ENCODE results near the gene RGMA.

DNA sequence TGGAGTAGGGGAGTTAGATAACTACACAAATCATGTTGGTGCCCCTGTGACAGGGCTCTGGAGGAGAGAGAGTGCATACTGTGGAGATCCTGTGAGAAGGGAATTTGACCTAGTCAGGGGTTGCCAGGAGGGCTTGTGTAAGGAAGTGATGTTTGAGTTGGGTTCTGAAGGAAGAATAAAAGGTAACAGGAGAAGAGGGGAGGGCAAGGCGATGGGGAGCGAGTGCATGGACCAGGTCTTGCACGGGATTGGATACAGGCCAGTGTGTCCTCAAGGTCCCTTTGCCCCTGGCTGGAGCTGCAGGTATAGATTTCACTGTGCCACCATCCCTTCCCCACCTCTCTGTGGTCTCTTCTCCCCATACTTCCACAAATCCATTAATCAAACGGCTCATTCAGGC is 83.9 kb downstream of the RGMA start:
- TF ChIP-seq, protein P1, sequence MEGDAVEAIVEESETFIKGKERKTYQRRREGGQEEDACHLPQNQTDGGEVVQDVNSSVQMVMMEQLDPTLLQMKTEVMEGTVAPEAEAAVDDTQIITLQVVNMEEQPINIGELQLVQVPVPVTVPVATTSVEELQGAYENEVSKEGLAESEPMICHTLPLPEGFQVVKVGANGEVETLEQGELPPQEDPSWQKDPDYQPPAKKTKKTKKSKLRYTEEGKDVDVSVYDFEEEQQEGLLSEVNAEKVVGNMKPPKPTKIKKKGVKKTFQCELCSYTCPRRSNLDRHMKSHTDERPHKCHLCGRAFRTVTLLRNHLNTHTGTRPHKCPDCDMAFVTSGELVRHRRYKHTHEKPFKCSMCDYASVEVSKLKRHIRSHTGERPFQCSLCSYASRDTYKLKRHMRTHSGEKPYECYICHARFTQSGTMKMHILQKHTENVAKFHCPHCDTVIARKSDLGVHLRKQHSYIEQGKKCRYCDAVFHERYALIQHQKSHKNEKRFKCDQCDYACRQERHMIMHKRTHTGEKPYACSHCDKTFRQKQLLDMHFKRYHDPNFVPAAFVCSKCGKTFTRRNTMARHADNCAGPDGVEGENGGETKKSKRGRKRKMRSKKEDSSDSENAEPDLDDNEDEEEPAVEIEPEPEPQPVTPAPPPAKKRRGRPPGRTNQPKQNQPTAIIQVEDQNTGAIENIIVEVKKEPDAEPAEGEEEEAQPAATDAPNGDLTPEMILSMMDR (conservative IDR thresholded peaks at IDR 0.05; ENCODE audit: low read depth in 2 of 2), result no peak
- TF ChIP-seq, protein P2, sequence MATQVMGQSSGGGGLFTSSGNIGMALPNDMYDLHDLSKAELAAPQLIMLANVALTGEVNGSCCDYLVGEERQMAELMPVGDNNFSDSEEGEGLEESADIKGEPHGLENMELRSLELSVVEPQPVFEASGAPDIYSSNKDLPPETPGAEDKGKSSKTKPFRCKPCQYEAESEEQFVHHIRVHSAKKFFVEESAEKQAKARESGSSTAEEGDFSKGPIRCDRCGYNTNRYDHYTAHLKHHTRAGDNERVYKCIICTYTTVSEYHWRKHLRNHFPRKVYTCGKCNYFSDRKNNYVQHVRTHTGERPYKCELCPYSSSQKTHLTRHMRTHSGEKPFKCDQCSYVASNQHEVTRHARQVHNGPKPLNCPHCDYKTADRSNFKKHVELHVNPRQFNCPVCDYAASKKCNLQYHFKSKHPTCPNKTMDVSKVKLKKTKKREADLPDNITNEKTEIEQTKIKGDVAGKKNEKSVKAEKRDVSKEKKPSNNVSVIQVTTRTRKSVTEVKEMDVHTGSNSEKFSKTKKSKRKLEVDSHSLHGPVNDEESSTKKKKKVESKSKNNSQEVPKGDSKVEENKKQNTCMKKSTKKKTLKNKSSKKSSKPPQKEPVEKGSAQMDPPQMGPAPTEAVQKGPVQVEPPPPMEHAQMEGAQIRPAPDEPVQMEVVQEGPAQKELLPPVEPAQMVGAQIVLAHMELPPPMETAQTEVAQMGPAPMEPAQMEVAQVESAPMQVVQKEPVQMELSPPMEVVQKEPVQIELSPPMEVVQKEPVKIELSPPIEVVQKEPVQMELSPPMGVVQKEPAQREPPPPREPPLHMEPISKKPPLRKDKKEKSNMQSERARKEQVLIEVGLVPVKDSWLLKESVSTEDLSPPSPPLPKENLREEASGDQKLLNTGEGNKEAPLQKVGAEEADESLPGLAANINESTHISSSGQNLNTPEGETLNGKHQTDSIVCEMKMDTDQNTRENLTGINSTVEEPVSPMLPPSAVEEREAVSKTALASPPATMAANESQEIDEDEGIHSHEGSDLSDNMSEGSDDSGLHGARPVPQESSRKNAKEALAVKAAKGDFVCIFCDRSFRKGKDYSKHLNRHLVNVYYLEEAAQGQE (IDR thresholded peaks at IDR 0.05; ENCODE audit: unreplicated experiment), result no peak
- TF ChIP-seq CREB1 (CRISPR knock-in tag; IDR thresholded peaks at IDR 0.05; ENCODE audit: low read depth) (no peak), EZH2 (IDR thresholded peaks at IDR 0.05; ENCODE audit: low read depth, unreplicated experiment) (no peak), POLR2AphosphoS5 (IDR thresholded peaks at IDR 0.05; ENCODE audit: low read depth) (no peak), EZH2phosphoT487 (IDR thresholded peaks at IDR 0.05; ENCODE audit: unreplicated experiment) (no peak), JUNB (IDR thresholded peaks at IDR 0.05; ENCODE audit: unreplicated experiment) (no peak), NANOG (IDR thresholded peaks at IDR 0.05; ENCODE audit: borderline replicate concordance) (no peak)
- TF ChIP-seq, protein P3, sequence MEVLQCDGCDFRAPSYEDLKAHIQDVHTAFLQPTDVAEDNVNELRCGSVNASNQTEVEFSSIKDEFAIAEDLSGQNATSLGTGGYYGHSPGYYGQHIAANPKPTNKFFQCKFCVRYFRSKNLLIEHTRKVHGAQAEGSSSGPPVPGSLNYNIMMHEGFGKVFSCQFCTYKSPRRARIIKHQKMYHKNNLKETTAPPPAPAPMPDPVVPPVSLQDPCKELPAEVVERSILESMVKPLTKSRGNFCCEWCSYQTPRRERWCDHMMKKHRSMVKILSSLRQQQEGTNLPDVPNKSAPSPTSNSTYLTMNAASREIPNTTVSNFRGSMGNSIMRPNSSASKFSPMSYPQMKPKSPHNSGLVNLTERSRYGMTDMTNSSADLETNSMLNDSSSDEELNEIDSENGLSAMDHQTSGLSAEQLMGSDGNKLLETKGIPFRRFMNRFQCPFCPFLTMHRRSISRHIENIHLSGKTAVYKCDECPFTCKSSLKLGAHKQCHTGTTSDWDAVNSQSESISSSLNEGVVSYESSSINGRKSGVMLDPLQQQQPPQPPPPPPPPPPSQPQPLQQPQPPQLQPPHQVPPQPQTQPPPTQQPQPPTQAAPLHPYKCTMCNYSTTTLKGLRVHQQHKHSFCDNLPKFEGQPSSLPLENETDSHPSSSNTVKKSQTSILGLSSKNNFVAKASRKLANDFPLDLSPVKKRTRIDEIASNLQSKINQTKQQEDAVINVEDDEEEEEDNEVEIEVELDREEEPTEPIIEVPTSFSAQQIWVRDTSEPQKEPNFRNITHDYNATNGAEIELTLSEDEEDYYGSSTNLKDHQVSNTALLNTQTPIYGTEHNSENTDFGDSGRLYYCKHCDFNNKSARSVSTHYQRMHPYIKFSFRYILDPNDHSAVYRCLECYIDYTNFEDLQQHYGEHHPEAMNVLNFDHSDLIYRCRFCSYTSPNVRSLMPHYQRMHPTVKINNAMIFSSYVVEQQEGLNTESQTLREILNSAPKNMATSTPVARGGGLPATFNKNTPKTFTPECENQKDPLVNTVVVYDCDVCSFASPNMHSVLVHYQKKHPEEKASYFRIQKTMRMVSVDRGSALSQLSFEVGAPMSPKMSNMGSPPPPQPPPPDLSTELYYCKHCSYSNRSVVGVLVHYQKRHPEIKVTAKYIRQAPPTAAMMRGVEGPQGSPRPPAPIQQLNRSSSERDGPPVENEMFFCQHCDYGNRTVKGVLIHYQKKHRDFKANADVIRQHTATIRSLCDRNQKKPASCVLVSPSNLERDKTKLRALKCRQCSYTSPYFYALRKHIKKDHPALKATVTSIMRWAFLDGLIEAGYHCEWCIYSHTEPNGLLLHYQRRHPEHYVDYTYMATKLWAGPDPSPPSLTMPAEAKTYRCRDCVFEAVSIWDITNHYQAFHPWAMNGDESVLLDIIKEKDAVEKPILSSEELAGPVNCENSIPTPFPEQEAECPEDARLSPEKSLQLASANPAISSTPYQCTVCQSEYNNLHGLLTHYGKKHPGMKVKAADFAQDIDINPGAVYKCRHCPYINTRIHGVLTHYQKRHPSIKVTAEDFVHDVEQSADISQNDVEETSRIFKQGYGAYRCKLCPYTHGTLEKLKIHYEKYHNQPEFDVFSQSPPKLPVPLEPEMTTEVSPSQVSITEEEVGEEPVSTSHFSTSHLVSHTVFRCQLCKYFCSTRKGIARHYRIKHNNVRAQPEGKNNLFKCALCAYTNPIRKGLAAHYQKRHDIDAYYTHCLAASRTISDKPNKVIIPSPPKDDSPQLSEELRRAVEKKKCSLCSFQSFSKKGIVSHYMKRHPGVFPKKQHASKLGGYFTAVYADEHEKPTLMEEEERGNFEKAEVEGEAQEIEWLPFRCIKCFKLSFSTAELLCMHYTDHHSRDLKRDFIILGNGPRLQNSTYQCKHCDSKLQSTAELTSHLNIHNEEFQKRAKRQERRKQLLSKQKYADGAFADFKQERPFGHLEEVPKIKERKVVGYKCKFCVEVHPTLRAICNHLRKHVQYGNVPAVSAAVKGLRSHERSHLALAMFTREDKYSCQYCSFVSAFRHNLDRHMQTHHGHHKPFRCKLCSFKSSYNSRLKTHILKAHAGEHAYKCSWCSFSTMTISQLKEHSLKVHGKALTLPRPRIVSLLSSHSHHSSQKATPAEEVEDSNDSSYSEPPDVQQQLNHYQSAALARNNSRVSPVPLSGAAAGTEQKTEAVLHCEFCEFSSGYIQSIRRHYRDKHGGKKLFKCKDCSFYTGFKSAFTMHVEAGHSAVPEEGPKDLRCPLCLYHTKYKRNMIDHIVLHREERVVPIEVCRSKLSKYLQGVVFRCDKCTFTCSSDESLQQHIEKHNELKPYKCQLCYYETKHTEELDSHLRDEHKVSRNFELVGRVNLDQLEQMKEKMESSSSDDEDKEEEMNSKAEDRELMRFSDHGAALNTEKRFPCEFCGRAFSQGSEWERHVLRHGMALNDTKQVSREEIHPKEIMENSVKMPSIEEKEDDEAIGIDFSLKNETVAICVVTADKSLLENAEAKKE (CRISPR knock-in tag; IDR thresholded peaks at IDR 0.05), result no peak

Measured in GM23338 (cell line).